GM12892 (cell line): ENCODE measurements around the gene SEPHS2.

Experiments
- POLR2A ChIP-seq: IDR thresholded peaks from 2 replicates; pipeline ENCODE4 v1.6.1; 2011; ENCODE audit warnings: low read depth, low read length, control low read depth
- POLR2AphosphoS5 ChIP-seq: IDR thresholded peaks from 2 replicates; pipeline ENCODE4 v1.6.1; 2011; ENCODE audit warnings: low read depth, low read length, control low read depth
- TAF1 ChIP-seq: IDR thresholded peaks from 2 replicates; pipeline ENCODE4 v1.6.1; 2011; ENCODE audit warnings: low read depth, mild to moderate bottlenecking, control low read depth, low read length, borderline replicate concordance

GRCh38 chr16:30416047-30416603, 29.5 kb downstream of the SEPHS2 start:
- no peak for TF ChIP-seq POLR2AphosphoS5
- TF ChIP-seq POLR2A: no peak
- no peak for TF ChIP-seq TAF1
